RPMI8226 (cell line): ENCODE data around the gene KTN1.

Source experiments
- DNase-seq: peaks from one replicate; pipeline ENCODE4 v3.0.0-alpha.2; 2015

The KTN1 gene

GRCh38 chr14:55610713-55611370 lies 30.8 kb downstream of the KTN1 start:
- DNase-seq: no peak

GRCh38 chr14:55611859-55612258 lies 31.9 kb downstream of the KTN1 start:
- no peak for DNase-seq

GRCh38 chr14:55614304-55614703 lies 34.3 kb downstream of the KTN1 start:
- DNase-seq: no peak

- DNase-seq: no peak
Measured at GRCh38 chr14:55620277-55620676, 40.3 kb downstream of the KTN1 start.

- no peak for DNase-seq
Measured at GRCh38 chr14:55620981-55621380, 41.0 kb downstream of the KTN1 start.

- no peak for DNase-seq
Measured at GRCh38 chr14:55621391-55621790, 41.4 kb downstream of the KTN1 start.

- no peak for DNase-seq
Measured at GRCh38 chr14:55624913-55625312, 44.9 kb downstream of the KTN1 start.

GRCh38 chr14:55625481-55625880 lies 45.5 kb downstream of the KTN1 start:
- no peak for DNase-seq

GRCh38 chr14:55626131-55626530 lies 46.1 kb downstream of the KTN1 start:
- no peak for DNase-seq

GRCh38 chr14:55628426-55628825 lies 48.4 kb downstream of the KTN1 start:
- DNase-seq: no peak

GRCh38 chr14:55638665-55639064 lies 58.7 kb downstream of the KTN1 start:
- DNase-seq: no peak

- DNase-seq: no peak
Measured at GRCh38 chr14:55641290-55641689, 61.3 kb downstream of the KTN1 start.

- DNase-seq: no peak
Measured at GRCh38 chr14:55641954-55642353, 61.9 kb downstream of the KTN1 start.

GRCh38 chr14:55645145-55645544 lies 65.1 kb downstream of the KTN1 start:
- DNase-seq: no peak

- no peak for DNase-seq
Measured at GRCh38 chr14:55645845-55646832, 66.1 kb downstream of the KTN1 start.

GRCh38 chr14:55650992-55651391 lies 71.0 kb downstream of the KTN1 start:
- no peak for DNase-seq

GRCh38 chr14:55654243-55654642 lies 74.2 kb downstream of the KTN1 start:
- DNase-seq: no peak

- no peak for DNase-seq
Measured at GRCh38 chr14:55661029-55661428, 81.0 kb downstream of the KTN1 start.

GRCh38 chr14:55662752-55663151 lies 82.7 kb downstream of the KTN1 start:
- DNase-seq: no peak

- no peak for DNase-seq
Measured at GRCh38 chr14:55665067-55665675, 85.2 kb downstream of the KTN1 start.

GRCh38 chr14:55667801-55668200 lies 87.8 kb downstream of the KTN1 start:
- DNase-seq: no peak

GRCh38 chr14:55671641-55672040 lies 91.6 kb downstream of the KTN1 start:
- no peak for DNase-seq

GRCh38 chr14:55673048-55673447 lies 93.0 kb downstream of the KTN1 start:
- DNase-seq: no peak

GRCh38 chr14:55681096-55681495 lies 101.1 kb downstream of the KTN1 start:
- DNase-seq: no peak
